Measurements from ENCODE around the gene MYO9B.

MYO9B gene

DNA sequence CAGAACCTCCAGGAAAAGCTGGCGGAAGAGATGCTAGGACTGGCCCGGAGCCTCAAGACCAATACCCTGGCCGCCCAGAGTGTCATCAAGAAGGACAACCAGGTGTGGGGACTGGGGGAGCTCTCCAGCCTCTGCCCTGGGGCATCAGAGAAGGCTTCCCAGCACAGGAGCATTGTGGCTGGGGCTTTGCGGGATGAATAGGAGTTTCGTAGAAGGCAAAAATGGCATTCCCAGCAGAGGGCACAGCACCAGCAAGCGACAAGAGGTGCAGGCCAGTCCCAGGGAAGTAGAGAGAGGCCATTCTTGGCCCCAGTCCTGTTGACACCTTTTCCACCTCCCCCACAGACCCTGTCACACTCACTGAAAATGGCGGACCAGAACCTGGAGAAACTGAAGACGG is 143.7 kb downstream of the MYO9B start:
- TF ChIP-seq, protein P1, sequence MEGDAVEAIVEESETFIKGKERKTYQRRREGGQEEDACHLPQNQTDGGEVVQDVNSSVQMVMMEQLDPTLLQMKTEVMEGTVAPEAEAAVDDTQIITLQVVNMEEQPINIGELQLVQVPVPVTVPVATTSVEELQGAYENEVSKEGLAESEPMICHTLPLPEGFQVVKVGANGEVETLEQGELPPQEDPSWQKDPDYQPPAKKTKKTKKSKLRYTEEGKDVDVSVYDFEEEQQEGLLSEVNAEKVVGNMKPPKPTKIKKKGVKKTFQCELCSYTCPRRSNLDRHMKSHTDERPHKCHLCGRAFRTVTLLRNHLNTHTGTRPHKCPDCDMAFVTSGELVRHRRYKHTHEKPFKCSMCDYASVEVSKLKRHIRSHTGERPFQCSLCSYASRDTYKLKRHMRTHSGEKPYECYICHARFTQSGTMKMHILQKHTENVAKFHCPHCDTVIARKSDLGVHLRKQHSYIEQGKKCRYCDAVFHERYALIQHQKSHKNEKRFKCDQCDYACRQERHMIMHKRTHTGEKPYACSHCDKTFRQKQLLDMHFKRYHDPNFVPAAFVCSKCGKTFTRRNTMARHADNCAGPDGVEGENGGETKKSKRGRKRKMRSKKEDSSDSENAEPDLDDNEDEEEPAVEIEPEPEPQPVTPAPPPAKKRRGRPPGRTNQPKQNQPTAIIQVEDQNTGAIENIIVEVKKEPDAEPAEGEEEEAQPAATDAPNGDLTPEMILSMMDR (IDR thresholded peaks at IDR 0.05; ENCODE audit: borderline replicate concordance, insufficient read depth, low read depth, low read length), result no peak
- no peak overlapping the region for H3K4me3 ChIP-seq (ENCODE audit: low read depth, low read length)

DNA sequence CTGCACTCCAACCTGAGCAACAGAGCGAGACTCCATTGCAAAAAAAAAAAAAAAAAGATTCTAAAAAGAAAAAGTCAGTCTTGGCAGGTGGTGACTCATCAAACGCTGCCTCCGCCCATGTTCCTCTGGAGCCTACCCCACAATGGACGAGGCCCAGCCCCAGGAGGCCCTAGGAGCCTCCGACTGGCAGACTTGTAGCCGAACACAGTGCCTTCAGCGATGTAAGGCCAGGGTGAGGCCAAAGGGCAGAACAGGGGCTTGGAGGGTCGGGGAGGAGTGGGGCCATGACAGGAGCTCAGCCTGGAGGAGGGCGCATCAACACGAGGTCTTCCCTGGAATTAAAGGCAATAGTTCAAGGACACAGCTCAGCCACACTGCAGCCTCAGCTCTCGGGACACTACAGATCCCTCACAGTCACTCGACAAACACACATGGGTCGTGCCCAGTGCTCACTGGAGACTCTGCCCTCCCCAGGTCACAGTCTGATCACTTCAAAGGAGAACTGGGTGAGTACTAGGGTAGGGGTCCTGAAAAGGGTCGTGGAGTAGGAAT is 144.7 kb downstream of the MYO9B start:
- H3K4me3 ChIP-seq (ENCODE audit: low read depth, low read length), result no peak overlapping the region
- TF ChIP-seq, protein P1 (IDR thresholded peaks at IDR 0.05; ENCODE audit: borderline replicate concordance, insufficient read depth, low read depth, low read length), result no peak

DNA sequence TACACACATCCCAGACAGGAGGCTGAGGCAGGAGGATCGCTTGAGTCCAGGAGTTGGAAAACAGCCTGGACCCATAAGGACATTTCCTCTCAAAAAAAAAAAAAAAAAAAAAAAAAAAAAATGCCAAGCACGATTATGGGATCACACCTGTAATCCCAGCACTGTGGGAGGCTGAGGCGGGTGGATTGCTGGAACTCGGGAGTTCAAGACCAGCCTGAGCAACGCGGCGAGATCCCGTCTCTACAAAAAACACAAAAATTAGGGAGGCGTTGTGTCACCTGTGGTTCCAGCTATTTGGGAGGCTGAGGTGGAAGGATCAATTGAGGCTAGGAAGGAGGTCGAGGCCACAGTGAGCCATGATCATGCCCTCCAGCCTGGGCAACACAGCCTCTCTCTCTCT is 149.5 kb downstream of the MYO9B start:
- no peak overlapping the region for H3K4me3 ChIP-seq (ENCODE audit: low read depth, low read length)
- TF ChIP-seq, protein P1 (IDR thresholded peaks at IDR 0.05; ENCODE audit: borderline replicate concordance, insufficient read depth, low read depth, low read length), result no peak

DNA sequence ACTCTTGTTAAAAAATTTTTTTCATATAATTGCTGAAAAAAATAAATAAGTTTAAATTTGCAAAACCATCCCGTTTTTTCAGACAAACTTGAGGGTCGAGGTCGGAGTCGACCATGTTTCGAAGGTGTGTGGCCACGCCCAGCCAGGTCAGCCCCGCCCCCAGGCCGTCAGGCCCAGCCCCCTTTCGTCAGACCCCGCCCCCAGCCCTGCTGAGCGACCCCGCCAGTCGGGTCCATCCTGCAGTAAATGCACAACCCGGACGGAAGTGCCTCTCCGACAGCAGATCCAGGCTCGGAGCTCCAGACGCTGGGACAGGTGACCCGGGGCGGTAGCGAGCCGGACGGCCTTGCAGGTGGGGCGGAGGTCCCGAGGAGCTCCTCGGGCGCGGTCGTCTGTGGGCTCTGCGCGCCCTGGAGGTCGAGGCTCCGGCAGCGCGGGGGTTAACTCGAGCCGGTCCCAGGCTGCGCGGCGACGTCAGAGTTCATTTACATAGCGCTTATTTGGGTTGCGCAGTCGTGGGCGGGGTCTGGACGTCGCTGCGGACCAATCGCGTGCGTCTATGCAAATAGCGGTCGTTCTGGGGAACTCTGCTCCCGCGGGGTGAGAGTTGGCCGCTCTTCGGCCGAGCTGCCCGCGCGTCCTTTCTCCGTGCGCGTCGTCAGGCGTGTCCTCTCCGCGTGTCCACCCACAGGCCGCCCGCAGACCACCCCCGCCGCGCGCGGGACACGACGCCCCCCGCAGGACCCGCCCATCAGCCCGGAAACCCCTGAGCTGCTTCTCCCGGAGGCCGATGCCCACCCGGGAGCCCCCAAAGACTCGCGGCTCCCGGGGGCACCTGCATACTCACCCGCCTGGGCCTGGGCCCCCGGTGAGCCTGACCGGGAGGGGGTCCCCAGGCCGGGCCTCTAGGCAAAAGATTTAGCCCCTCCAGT is 150.7 kb downstream of the MYO9B start, which contains the start of gene OCEL1:
TSS of gene OCEL1 (plus strand) at position 225 of the 932 bp plus-strand sequence. CDS start at position 247, 22 bp downstream.
- peak within 1 kb of the TSS; percentile 70 for H3K4me3 ChIP-seq (ENCODE audit: low read depth, low read length)

DNA sequence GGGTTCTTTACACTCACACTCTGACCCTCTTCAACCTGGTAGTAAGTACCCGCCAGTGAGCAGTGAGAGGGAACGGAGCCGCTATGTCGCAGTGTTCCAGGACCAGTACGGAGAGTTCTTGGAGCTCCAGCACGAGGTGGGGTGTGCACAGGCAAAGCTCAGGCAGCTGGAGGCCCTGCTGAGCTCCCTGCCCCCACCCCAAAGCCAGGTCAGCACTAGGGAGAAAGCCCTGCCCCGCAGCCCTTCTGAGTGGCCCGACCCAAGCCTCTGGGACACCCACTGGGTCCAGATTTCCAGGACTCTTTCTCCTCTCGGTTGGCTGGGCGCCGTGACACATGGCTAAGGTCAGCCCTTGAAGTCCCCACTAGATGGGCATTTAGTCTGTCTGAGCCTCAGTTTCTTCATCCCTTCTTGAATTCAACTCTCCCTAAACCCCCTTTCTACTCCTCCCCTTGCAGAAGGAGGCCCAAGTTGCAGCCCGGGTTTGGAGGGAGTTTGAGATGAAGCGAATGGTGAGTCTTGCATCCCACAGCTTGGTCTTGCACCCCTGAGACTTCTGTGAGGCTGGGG is 152.3 kb downstream of the MYO9B start:
- TF ChIP-seq, protein P1 (IDR thresholded peaks at IDR 0.05; ENCODE audit: borderline replicate concordance, insufficient read depth, low read depth, low read length), result no peak

More for the DNA sequence above, 150.7 kb downstream of the MYO9B start, which contains the start of gene OCEL1:
- TF ChIP-seq, protein P1 (IDR thresholded peaks at IDR 0.05; ENCODE audit: borderline replicate concordance, insufficient read depth, low read depth, low read length), result no peak

DNA sequence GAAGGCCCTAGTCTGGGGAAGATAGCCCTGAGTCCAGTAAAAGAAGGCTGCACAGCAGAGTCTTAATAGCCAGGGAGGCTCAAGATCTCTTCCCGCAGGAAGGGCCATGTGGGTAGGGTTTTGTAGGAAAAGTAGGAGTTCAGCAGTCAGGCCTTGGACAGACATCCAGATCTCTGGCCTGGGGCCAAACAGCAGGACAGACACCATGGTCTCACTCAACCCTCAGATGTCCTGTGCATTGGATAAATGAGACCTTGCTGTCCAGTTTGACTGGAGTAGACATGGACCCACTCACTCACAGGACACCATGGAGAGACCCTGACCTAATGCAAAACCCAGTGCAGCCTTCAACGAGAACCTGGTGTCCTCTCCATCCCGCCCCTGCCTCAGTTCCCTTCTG is 154.3 kb downstream of the MYO9B start:
- TF ChIP-seq, protein P1 (IDR thresholded peaks at IDR 0.05; ENCODE audit: borderline replicate concordance, insufficient read depth, low read depth, low read length), result no peak
- H3K4me3 ChIP-seq (ENCODE audit: low read depth, low read length), result no peak overlapping the region

More for the DNA sequence above, 152.3 kb downstream of the MYO9B start:
- H3K4me3 ChIP-seq (ENCODE audit: low read depth, low read length), result no peak overlapping the region

Measured in GM12875 (cell line).